ENCODE measurements around the gene SPATA32. TPM values are rescaled to one million over a fixed set of nuclear protein-coding genes. Genes with fewer than 3 reads are reported as not detected.

Gene SPATA32
- total and polyA plus RNA-seq, 8 donors = 0.07 to 0.19 (median 0.13) TPM; not detected in 4

DNA sequence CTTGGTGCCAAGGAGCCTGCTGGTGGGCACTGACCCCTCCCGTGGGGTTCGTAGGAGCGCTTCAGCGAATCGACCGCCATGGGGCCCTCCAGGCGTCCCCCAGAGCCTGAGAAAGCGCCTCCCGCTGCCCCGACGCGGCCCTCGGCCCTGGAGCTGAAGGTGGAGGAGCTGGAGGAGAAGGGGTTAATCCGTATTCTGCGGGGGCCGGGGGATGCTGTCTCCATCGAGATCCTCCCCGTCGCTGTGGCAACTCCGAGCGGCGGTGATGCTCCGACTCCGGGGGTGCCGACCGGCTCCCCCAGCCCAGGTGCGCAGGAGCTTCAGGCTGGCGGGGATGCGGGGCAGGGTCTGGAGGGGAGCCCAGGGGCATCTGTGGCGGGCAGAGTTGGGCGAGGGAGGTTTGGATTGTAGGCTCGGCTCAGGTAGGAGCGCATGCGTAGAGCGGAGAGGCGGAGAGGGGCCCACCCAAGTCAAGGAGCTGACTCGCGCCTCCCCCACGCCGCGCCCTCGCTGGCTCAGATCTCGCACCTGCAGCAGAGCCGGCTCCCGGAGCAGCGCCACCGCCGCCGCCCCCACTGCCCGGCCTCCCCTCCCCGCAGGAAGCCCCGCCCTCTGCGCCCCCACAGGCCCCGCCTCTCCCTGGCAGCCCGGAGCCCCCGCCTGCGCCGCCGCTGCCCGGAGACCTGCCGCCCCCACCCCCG lies 20.4 kb downstream of the SPATA32 start:
- Histone ChIP-seq H3K27ac (no peak overlapping the region), H3K9me3 (no peaks in the 10 kb centered on the region), H3K27me3 (no peaks in the 10 kb centered on the region), H3K36me3 (no peaks in the 10 kb centered on the region), H3K4me3 (peak overlapping the region in 3 of 4 donors; percentile 5 to 39 (median 16)), H3K4me1 (peaks cover 0 to 9% (median 8%) of the 10 kb centered on the region in 3 donors)
- FAIRE-seq = no peak
- TF ChIP-seq, protein P1, sequence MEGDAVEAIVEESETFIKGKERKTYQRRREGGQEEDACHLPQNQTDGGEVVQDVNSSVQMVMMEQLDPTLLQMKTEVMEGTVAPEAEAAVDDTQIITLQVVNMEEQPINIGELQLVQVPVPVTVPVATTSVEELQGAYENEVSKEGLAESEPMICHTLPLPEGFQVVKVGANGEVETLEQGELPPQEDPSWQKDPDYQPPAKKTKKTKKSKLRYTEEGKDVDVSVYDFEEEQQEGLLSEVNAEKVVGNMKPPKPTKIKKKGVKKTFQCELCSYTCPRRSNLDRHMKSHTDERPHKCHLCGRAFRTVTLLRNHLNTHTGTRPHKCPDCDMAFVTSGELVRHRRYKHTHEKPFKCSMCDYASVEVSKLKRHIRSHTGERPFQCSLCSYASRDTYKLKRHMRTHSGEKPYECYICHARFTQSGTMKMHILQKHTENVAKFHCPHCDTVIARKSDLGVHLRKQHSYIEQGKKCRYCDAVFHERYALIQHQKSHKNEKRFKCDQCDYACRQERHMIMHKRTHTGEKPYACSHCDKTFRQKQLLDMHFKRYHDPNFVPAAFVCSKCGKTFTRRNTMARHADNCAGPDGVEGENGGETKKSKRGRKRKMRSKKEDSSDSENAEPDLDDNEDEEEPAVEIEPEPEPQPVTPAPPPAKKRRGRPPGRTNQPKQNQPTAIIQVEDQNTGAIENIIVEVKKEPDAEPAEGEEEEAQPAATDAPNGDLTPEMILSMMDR (IDR thresholded peaks at IDR 0.05) = no peak
- 7 to 11% methylated on average over 33 to 62 of the region's 62 CpGs for WGBS, 2 donors
- peak in 5 of 6 donors; percentile 43 to 79 (median 66) for DNase-seq
- ATAC-seq = peak; percentile 35 to 76 (median 62)
- intact Hi-C loops (cut with DNase I) = no loop called here

DNA sequence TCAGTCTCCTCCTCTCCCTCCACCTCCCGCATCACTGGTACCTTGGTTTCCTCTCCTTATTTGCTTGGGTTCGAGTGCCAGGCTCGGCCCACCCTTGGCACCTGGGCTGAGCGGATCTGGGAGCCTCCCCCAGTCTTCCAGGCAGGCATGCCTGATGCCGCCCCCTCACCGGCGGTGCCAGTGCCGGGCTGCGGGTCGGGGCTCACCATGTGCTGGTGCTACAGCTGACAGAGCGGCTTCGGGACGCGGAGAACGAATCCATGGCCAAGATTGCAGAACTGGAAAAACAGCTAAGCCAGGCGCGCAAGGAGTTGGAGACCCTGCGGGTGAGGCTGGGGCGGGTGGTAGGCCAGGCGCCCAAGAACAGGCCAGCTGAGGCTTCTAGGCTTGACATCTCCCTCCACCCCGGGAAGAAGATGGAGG lies 21.0 kb downstream of the SPATA32 start:
- intact Hi-C loops (cut with DNase I) = no loop called here
- no peaks in the 10 kb centered on the region for H3K27me3 ChIP-seq
- H3K4me3 ChIP-seq = peak overlapping the region in 2 of 4 donors; percentile 16 to 39
- FAIRE-seq = no peak
- H3K27ac ChIP-seq = no peak overlapping the region
- ATAC-seq = peak in 2 of 4 donors; percentile 9 to 19
- 24 to 35% methylated on average over 21 of the region's 21 CpGs for WGBS, 2 donors
- no peaks in the 10 kb centered on the region for H3K36me3 ChIP-seq
- peaks cover 0 to 9% (median 6%) of the 10 kb centered on the region in 3 donors for H3K4me1 ChIP-seq
- no peaks in the 10 kb centered on the region for H3K9me3 ChIP-seq
- DNase-seq = peak in 1 of 6 donors; percentile 59
- TF ChIP-seq, protein P1 (IDR thresholded peaks at IDR 0.05) = no peak

DNA sequence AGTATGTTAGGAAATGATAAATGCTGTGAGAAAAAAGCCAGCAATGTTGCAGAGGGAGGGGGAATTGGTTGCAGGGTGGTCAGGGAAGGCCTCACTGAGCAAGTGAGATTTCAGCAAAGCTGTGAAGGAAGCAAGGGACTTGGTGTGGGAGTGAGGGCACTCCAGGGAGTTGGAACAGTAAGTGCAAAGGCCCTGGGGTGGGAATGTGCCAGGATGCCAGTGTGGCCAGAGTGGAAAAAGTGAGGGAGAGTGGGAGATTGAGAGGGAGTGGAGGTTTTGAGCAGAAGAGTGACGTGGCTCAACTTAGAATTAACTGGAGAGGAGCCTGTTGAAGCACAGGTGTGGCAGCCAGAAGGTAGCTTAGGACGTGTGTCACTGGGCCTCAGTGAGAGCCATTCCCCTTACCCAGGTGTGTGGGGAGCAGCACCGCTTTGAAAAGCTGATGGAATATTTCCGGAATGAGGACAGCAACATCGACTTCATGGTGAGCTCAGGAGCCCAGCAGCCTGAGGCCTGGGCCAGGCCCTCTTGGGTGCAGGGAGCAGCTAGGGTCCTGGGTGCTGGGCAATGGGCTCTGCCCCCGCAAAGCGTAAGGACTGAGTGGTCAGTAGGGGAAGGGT lies 23.6 kb downstream of the SPATA32 start:
- ATAC-seq (no peak), DNase-seq (no peak), FAIRE-seq (no peak)
- intact Hi-C loops (cut with DNase I) = no loop called here
- TF ChIP-seq, protein P1 (IDR thresholded peaks at IDR 0.05) = no peak
- H3K9me3 ChIP-seq = no peaks in the 10 kb centered on the region
- no peak overlapping the region for H3K4me3 ChIP-seq
- no peaks in the 10 kb centered on the region for H3K36me3 ChIP-seq
- H3K27ac ChIP-seq = no peak overlapping the region
- WGBS, 2 donors = 87 to 91% methylated on average over 7 of the region's 7 CpGs
- peaks cover 0 to 9% (median 6%) of the 10 kb centered on the region in 3 donors for H3K4me1 ChIP-seq
- H3K27me3 ChIP-seq = no peaks in the 10 kb centered on the region

DNA sequence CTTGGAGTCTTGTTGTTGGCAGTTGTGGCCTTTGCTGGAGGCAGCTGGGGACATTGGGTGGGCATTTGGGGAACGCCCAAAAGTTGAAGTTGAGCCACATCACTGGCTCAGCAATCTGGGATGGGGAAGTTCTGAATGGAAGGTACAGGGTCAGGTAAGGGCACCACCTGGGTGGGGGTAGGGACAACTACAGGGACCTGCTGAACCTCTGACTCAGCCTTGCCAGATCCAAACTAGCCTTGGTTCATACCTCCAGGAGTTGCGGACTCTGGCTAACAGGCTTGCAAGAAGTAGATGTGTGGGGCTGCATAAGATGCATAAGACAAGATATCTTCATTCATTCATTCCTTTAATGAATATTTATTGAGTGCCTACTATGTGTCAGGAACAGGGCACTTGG lies 24.2 kb downstream of the SPATA32 start:
- ATAC-seq (no peak), DNase-seq (no peak), FAIRE-seq (no peak)
- no peak overlapping the region for H3K4me3 ChIP-seq
- WGBS, 2 donors = 87 to 94% methylated on average over 2 of the region's 2 CpGs
- TF ChIP-seq, protein P1 (IDR thresholded peaks at IDR 0.05) = no peak
- peaks cover 0 to 9% (median 6%) of the 10 kb centered on the region in 3 donors for H3K4me1 ChIP-seq
- intact Hi-C loops (cut with DNase I) = no loop called here
- no peak overlapping the region for H3K27ac ChIP-seq
- H3K9me3 ChIP-seq = no peaks in the 10 kb centered on the region
- H3K36me3 ChIP-seq = no peaks in the 10 kb centered on the region
- H3K27me3 ChIP-seq = no peaks in the 10 kb centered on the region

DNA sequence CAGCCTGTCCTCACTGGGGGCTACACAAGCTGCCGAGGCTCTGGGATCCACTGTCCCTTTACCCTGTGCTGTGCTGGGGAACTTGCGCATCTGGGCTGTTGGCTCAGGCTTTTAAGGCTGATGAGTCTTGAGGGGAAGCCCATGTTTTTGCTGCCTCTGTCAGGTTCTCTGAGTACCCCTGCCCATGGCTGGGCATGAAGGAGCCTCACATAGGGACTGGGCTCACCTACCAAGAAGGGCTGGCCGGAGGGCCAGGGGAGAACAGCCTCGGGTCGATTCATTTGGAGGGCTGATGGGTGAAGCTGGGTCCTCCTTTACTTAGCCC lies 25.6 kb downstream of the SPATA32 start:
- H3K4me3 ChIP-seq = no peak overlapping the region
- H3K4me1 ChIP-seq = peaks cover 0 to 5% (median 3%) of the 10 kb centered on the region in 3 donors
- no peak for DNase-seq
- no peaks in the 10 kb centered on the region for H3K27me3 ChIP-seq
- TF ChIP-seq, protein P1 (IDR thresholded peaks at IDR 0.05) = no peak
- WGBS, 2 donors = 65 to 80% methylated on average over 5 of the region's 5 CpGs
- no peak for ATAC-seq
- intact Hi-C loops (cut with DNase I) = no loop called here
- FAIRE-seq = no peak
- no peaks in the 10 kb centered on the region for H3K36me3 ChIP-seq
- no peak overlapping the region for H3K27ac ChIP-seq
- H3K9me3 ChIP-seq = no peaks in the 10 kb centered on the region

Data from pancreas (tissue), 10 donors.